ENCODE measurements around the gene TRUB2. TPM values are rescaled to one million over a fixed set of nuclear protein-coding genes. Genes with fewer than 3 reads are reported as not detected.

Gene TRUB2
- total RNA-seq, 3 donors from 2014 or later, result 11.8 to 19.8 (median 18.0) TPM

- H3K9me3 ChIP-seq, result no peaks in the 10 kb centered on the region
- no peaks in the 10 kb centered on the region for H3K36me3 ChIP-seq
- peaks cover 5 to 8% of the 10 kb centered on the region in 2 donors for H3K4me1 ChIP-seq
- intact Hi-C loops (cut with DNase I; ENCODE audit: low total_unique reads), result no loop called here
- TF ChIP-seq, protein P1, sequence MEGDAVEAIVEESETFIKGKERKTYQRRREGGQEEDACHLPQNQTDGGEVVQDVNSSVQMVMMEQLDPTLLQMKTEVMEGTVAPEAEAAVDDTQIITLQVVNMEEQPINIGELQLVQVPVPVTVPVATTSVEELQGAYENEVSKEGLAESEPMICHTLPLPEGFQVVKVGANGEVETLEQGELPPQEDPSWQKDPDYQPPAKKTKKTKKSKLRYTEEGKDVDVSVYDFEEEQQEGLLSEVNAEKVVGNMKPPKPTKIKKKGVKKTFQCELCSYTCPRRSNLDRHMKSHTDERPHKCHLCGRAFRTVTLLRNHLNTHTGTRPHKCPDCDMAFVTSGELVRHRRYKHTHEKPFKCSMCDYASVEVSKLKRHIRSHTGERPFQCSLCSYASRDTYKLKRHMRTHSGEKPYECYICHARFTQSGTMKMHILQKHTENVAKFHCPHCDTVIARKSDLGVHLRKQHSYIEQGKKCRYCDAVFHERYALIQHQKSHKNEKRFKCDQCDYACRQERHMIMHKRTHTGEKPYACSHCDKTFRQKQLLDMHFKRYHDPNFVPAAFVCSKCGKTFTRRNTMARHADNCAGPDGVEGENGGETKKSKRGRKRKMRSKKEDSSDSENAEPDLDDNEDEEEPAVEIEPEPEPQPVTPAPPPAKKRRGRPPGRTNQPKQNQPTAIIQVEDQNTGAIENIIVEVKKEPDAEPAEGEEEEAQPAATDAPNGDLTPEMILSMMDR (IDR thresholded peaks at IDR 0.05), result no peak
- TF ChIP-seq POLR2A (IDR thresholded peaks at IDR 0.05) (no peak), POLR2AphosphoS5 (IDR thresholded peaks at IDR 0.05) (no peak)
- H3K27ac ChIP-seq, result no peak overlapping the region
- no peaks in the 10 kb centered on the region for H3K27me3 ChIP-seq
- DNase-seq (ENCODE audit: low spot score in 2 of 2), result no peak
- H3K4me3 ChIP-seq, result no peak overlapping the region
Observed at GRCh38 chr9:128369024-128369706, 46.9 kb upstream of the TRUB2 start.

GRCh38 chr9:128365525-128365924 is 43.3 kb upstream of the TRUB2 start:
- no peaks in the 10 kb centered on the region for H3K9me3 ChIP-seq
- intact Hi-C loops (cut with DNase I; ENCODE audit: low total_unique reads), result no loop called here
- peaks cover 0 to 6% of the 10 kb centered on the region in 2 donors for H3K4me1 ChIP-seq
- H3K4me3 ChIP-seq, result peak overlapping the region in 2 of 3 donors; percentile 39 to 68
- no peak for TF ChIP-seq POLR2A (IDR thresholded peaks at IDR 0.05)
- TF ChIP-seq, protein P1 (IDR thresholded peaks at IDR 0.05), result no peak
- no peak for TF ChIP-seq POLR2AphosphoS5 (IDR thresholded peaks at IDR 0.05)
- no peaks in the 10 kb centered on the region for H3K36me3 ChIP-seq
- no peaks in the 10 kb centered on the region for H3K27me3 ChIP-seq
- H3K27ac ChIP-seq, result no peak overlapping the region
- DNase-seq (ENCODE audit: low spot score in 2 of 2), result no peak

- intact Hi-C loops (cut with DNase I; ENCODE audit: low total_unique reads), result no loop called here
Observed at GRCh38 chr9:128362774-128363173, 40.5 kb upstream of the TRUB2 start.

GRCh38 chr9:128361986-128362646 is 39.9 kb upstream of the TRUB2 start:
- DNase-seq (ENCODE audit: low spot score in 2 of 2), result peak; percentile 77 to 84
- TF ChIP-seq POLR2A (IDR thresholded peaks at IDR 0.05) (no peak), POLR2AphosphoS5 (IDR thresholded peaks at IDR 0.05) (peak in 1 of 3 donors; percentile 57)
- TF ChIP-seq, protein P1 (IDR thresholded peaks at IDR 0.05), result peak; percentile 76 to 89 (median 83)
- peaks cover 0 to 6% of the 10 kb centered on the region in 2 donors for H3K4me1 ChIP-seq
- H3K27me3 ChIP-seq, result no peaks in the 10 kb centered on the region
- intact Hi-C loops (cut with DNase I; ENCODE audit: low total_unique reads), result no loop called here
- H3K27ac ChIP-seq, result peak overlapping the region; percentile 42 to 60
- peak overlapping the region; percentile 33 to 64 (median 48) for H3K4me3 ChIP-seq
- H3K9me3 ChIP-seq, result no peaks in the 10 kb centered on the region
- no peaks in the 10 kb centered on the region for H3K36me3 ChIP-seq

More at GRCh38 chr9:128362774-128363173, 40.5 kb upstream of the TRUB2 start:
- Histone ChIP-seq H3K4me1 (peaks cover 0 to 6% of the 10 kb centered on the region in 2 donors), H3K9me3 (no peaks in the 10 kb centered on the region), H3K27me3 (no peaks in the 10 kb centered on the region), H3K4me3 (no peak overlapping the region), H3K36me3 (no peaks in the 10 kb centered on the region), H3K27ac (no peak overlapping the region)
- no peak for TF ChIP-seq POLR2AphosphoS5 (IDR thresholded peaks at IDR 0.05)
- DNase-seq (ENCODE audit: low spot score in 2 of 2), result no peak

- no peak for DNase-seq (ENCODE audit: low spot score in 2 of 2)
- Histone ChIP-seq H3K9me3 (no peaks in the 10 kb centered on the region), H3K27ac (peak overlapping the region; percentile 42 to 60), H3K36me3 (no peaks in the 10 kb centered on the region), H3K4me3 (peak overlapping the region; percentile 33 to 64 (median 48)), H3K27me3 (no peaks in the 10 kb centered on the region), H3K4me1 (peaks cover 0 to 6% of the 10 kb centered on the region in 2 donors)
- intact Hi-C loops (cut with DNase I; ENCODE audit: low total_unique reads), result no loop called here
- TF ChIP-seq POLR2AphosphoS5 (IDR thresholded peaks at IDR 0.05) (no peak), POLR2A (IDR thresholded peaks at IDR 0.05) (no peak)
- TF ChIP-seq, protein P1 (IDR thresholded peaks at IDR 0.05), result no peak
Observed at GRCh38 chr9:128361296-128361985, 39.2 kb upstream of the TRUB2 start.
